22Rv1 (cell line): ENCODE results near the gene UQCRC1.

Source experiments
- ZFX ChIP-seq: fragments of 450-650 bp; IDR thresholded peaks from 2 replicates; pipeline ENCODE4 v1.6.1; 2017; ENCODE audit warnings: antibody characterized with exemption, borderline replicate concordance
- TF ChIP-seq, protein P1 (sequence below): fragments of 450-650 bp; IDR thresholded peaks from 2 replicates; pipeline ENCODE4 v1.5.1; 2017; ENCODE audit warnings: mild to moderate bottlenecking

DNA sequence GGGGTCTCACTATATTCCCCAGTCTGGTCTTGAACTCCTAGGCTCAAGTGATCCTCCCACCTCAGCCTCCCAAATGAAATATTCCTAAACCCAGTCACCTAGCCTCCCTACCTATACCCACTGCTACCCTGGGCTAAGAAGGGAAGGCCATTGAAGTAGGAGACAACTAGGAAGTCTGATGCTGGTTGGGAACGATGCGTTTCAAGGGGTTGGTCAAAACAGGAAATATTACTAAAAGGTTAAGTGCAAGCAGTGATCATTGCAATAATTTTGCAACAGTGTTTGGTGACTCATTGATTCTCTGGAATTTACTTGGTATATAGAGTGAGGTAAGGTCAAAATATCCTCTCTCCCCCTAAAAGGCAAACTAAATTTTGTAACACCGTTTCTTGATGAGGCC is 4.6 kb upstream of the UQCRC1 start:
- TF ChIP-seq, protein P1, sequence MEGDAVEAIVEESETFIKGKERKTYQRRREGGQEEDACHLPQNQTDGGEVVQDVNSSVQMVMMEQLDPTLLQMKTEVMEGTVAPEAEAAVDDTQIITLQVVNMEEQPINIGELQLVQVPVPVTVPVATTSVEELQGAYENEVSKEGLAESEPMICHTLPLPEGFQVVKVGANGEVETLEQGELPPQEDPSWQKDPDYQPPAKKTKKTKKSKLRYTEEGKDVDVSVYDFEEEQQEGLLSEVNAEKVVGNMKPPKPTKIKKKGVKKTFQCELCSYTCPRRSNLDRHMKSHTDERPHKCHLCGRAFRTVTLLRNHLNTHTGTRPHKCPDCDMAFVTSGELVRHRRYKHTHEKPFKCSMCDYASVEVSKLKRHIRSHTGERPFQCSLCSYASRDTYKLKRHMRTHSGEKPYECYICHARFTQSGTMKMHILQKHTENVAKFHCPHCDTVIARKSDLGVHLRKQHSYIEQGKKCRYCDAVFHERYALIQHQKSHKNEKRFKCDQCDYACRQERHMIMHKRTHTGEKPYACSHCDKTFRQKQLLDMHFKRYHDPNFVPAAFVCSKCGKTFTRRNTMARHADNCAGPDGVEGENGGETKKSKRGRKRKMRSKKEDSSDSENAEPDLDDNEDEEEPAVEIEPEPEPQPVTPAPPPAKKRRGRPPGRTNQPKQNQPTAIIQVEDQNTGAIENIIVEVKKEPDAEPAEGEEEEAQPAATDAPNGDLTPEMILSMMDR = no peak
- TF ChIP-seq ZFX = no peak
